ENCODE measurements around the gene PDCD11. TPM values are rescaled to one million over a fixed set of nuclear protein-coding genes. Genes with fewer than 3 reads are reported as not detected.
A peak's percentile ranks its signal among the peaks of the same experiment; 100 is the strongest.
"Not testable (repeated sequence)": the region's sequence is repeated elsewhere in the genome, so short reads cannot be mapped to it uniquely, and the experiment has no call there.

The PDCD11 gene
- total RNA-seq, 1 experiment from 2014 or later: 15.3 TPM

- no peak for DNase-seq (ENCODE audit: low read depth)
These were observed 79.8 kb downstream of the PDCD11 start for GRCh38 chr10:103476046-103476768.

GRCh38 chr10:103478671-103479070 is 82.2 kb downstream of the PDCD11 start:
- DNase-seq (ENCODE audit: low read depth): no peak

- peak; percentile 83 for DNase-seq (ENCODE audit: low read depth)
These were observed 82.7 kb downstream of the PDCD11 start, which contains the start of gene CALHM3 for GRCh38 chr10:103479135-103479534. TSS of gene CALHM3 (minus strand) at chr10:103479240. CDS start at chr10:103479032, 208 bp downstream.

- peak; percentile 65 for DNase-seq (ENCODE audit: low read depth)
These were observed 84.1 kb downstream of the PDCD11 start for GRCh38 chr10:103480521-103480920.

- DNase-seq (ENCODE audit: low read depth): peak; percentile 75
These were observed 85.6 kb downstream of the PDCD11 start for GRCh38 chr10:103481974-103482531.

GRCh38 chr10:103486635-103487409 is 90.4 kb downstream of the PDCD11 start:
- not testable (repeated sequence) for DNase-seq (ENCODE audit: low read depth)

- DNase-seq (ENCODE audit: low read depth): no peak
These were observed 90.9 kb downstream of the PDCD11 start for GRCh38 chr10:103487410-103487708.

- no peak for DNase-seq (ENCODE audit: low read depth)
These were observed 94.5 kb downstream of the PDCD11 start for GRCh38 chr10:103490986-103491314.

- DNase-seq (ENCODE audit: low read depth): peak; percentile 96
These were observed 95.4 kb downstream of the PDCD11 start for GRCh38 chr10:103491729-103492364.

- DNase-seq (ENCODE audit: low read depth): no peak
These were observed 96.3 kb downstream of the PDCD11 start for GRCh38 chr10:103492655-103493261.

GRCh38 chr10:103493362-103493915 is 97.0 kb downstream of the PDCD11 start, which contains the start of gene NEURL1:
TSS of gene NEURL1 (plus strand) at chr10:103493705. CDS start at chr10:103494388, 683 bp downstream.
- peak; percentile 25 for DNase-seq (ENCODE audit: low read depth)

- DNase-seq (ENCODE audit: low read depth): no peak
These were observed 97.8 kb downstream of the PDCD11 start for GRCh38 chr10:103493916-103494877.

- DNase-seq (ENCODE audit: low read depth): no peak
These were observed 98.9 kb downstream of the PDCD11 start for GRCh38 chr10:103495321-103495720.

Other genes with a start within 250 kb of the PDCD11 start
- 24.1 and 26.9 TPM in 2 replicates for gene NT5C2, start 203.4 kb upstream of the PDCD11 start, total RNA-seq (2014; rRNA removed; shearing (Covaris generic))
- 0.10 and 0.12 TPM in 2 replicates for gene RPEL1, start 150.7 kb upstream of the PDCD11 start, total RNA-seq (2014; rRNA removed; shearing (Covaris generic))
- gene INA, start 119.5 kb upstream of the PDCD11 start, total RNA-seq (2014; rRNA removed; shearing (Covaris generic)): 7.9 and 10.3 TPM in 2 replicates
- gene PCGF6, start 45.5 kb upstream of the PDCD11 start, total RNA-seq (2014; rRNA removed; shearing (Covaris generic)): 15.1 and 15.4 TPM in 2 replicates
- 6.4 and 8.4 TPM in 2 replicates for gene TAF5, start 28.6 kb upstream of the PDCD11 start, total RNA-seq (2014; rRNA removed; shearing (Covaris generic))
- gene ATP5MK, start 151 bp upstream of the PDCD11 start, total RNA-seq (2014; rRNA removed; shearing (Covaris generic)): 586 and 602 TPM in 2 replicates
- 1.9 and 3.1 TPM in 2 replicates for gene CALHM2, start 55.7 kb downstream of the PDCD11 start, total RNA-seq (2014; rRNA removed; shearing (Covaris generic))
- not detected in 2 replicates for gene CALHM1, start 62.3 kb downstream of the PDCD11 start, total RNA-seq (2014; rRNA removed; shearing (Covaris generic))
- gene CALHM3, start 82.6 kb downstream of the PDCD11 start, total RNA-seq (2014; rRNA removed; shearing (Covaris generic)): 6.8 and 8.2 TPM in 2 replicates
- not detected in 2 replicates for gene NEURL1, start 97.1 kb downstream of the PDCD11 start, total RNA-seq (2014; rRNA removed; shearing (Covaris generic))